ACC112 (cell line): Measurements from ENCODE around the gene ME3.
A peak's percentile ranks its signal among the peaks of the same experiment; 100 is the strongest.

Experiments used
- H2AFZ ChIP-seq: fragments of 200-600 bp; sonication (generic); one replicate; pipeline ENCODE4 v1.6.0; 2017; ENCODE audit warnings: antibody characterized with exemption, low read length; ENCODE audit not compliant: unreplicated experiment
- H3K27ac ChIP-seq: fragments of 200-600 bp; sonication (generic); 2 replicates; pipeline ENCODE4 v1.5.1; 2014; ENCODE audit warnings: low read depth, mild to moderate bottlenecking, antibody characterized with exemption, low read length, moderate library complexity
- H3K27me3 ChIP-seq: fragments of 200-600 bp; sonication (generic); 2 replicates; pipeline ENCODE4 v1.6.1; 2014; ENCODE audit warnings: mild to moderate bottlenecking, antibody characterized with exemption, low read length, moderate library complexity, mixed read lengths; ENCODE audit not compliant: insufficient read depth
- H3K36me3 ChIP-seq: fragments of 200-600 bp; sonication (generic); 2 replicates; pipeline ENCODE4 v1.6.1; 2016; ENCODE audit warnings: mild to moderate bottlenecking, antibody characterized with exemption, low read length, moderate library complexity, mixed read lengths; ENCODE audit not compliant: insufficient read depth
- H3K4me1 ChIP-seq: fragments of 200-600 bp; sonication (generic); one replicate; pipeline ENCODE4 v1.6.1; 2016; ENCODE audit warnings: low read length, mixed read lengths; ENCODE audit not compliant: insufficient read depth, unreplicated experiment, control insufficient read depth
- H3K4me3 ChIP-seq: fragments of 200-600 bp; sonication (generic); 2 replicates; pipeline ENCODE4 v1.5.1; 2014; ENCODE audit warnings: mild to moderate bottlenecking, low read depth, low read length
- H3K79me2 ChIP-seq: fragments of 200-600 bp; sonication (generic); one replicate; pipeline ENCODE4 v1.6.0; 2016; ENCODE audit warnings: low read length; ENCODE audit not compliant: control insufficient read depth, unreplicated experiment, insufficient read depth

ME3 gene

GRCh38 chr11:86491027-86491426, 181.4 kb downstream of the ME3 start:
- Histone ChIP-seq H3K36me3 (peaks cover 7% of the 10 kb centered on the region; the same call in 1 of the 2 replicates), H3K4me3 (no peak overlapping the region), H3K27ac (no peak overlapping the region), H3K79me2 (no peaks in the 10 kb centered on the region), H2AFZ (no peak overlapping the region), H3K4me1 (peaks cover 18% of the 10 kb centered on the region), H3K27me3 (no peaks in the 10 kb centered on the region)

DNA sequence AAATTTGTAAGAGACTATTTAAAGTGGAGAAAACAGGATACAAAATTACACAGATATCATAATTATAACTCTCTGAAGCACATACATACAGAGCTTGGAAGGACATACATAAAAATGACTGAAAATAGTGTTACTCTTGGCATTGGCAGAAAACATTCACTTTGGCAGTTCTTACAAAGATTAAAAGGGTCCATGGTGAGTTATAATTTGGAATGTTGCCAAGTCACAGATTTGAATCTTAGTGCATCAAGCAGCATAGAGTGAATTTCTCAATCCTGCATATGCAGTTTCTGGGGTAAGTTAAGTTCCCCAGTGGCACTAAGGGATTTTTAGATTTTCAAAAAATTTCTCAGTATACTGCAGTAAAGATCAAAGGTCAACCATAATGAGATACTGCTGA, 181.8 kb downstream of the ME3 start:
- Histone ChIP-seq H3K27me3 (no peaks in the 10 kb centered on the region), H3K79me2 (no peaks in the 10 kb centered on the region), H3K27ac (no peak overlapping the region), H2AFZ (no peak overlapping the region), H3K4me1 (peaks cover 22% of the 10 kb centered on the region), H3K36me3 (peaks cover 7% of the 10 kb centered on the region; the same call in 1 of the 2 replicates), H3K4me3 (no peak overlapping the region)

- no peaks in the 10 kb centered on the region for H3K27me3 ChIP-seq
- peaks cover 34% of the 10 kb centered on the region for H3K4me1 ChIP-seq
- H3K79me2 ChIP-seq = no peaks in the 10 kb centered on the region
- H3K36me3 ChIP-seq = peaks cover 7% of the 10 kb centered on the region; the same call in 1 of the 2 replicates
- no peak overlapping the region for H2AFZ ChIP-seq
- H3K27ac ChIP-seq = no peak overlapping the region
- no peak overlapping the region for H3K4me3 ChIP-seq
These were observed 183.0 kb downstream of the ME3 start for GRCh38 chr11:86489442-86489841.

- H3K4me3 ChIP-seq = no peak overlapping the region
- no peak overlapping the region for H2AFZ ChIP-seq
- peaks cover 7% of the 10 kb centered on the region; the same call in 1 of the 2 replicates for H3K36me3 ChIP-seq
- no peaks in the 10 kb centered on the region for H3K79me2 ChIP-seq
- H3K4me1 ChIP-seq = peaks cover 39% of the 10 kb centered on the region
- H3K27me3 ChIP-seq = no peaks in the 10 kb centered on the region
- no peak overlapping the region for H3K27ac ChIP-seq
These were observed 183.9 kb downstream of the ME3 start for GRCh38 chr11:86488553-86488952.

- Histone ChIP-seq H3K27me3 (no peaks in the 10 kb centered on the region), H2AFZ (no peak overlapping the region), H3K27ac (no peak overlapping the region), H3K36me3 (peaks cover 3% of the 10 kb centered on the region; the same call in 1 of the 2 replicates), H3K79me2 (no peaks in the 10 kb centered on the region), H3K4me3 (no peak overlapping the region), H3K4me1 (peaks cover 48% of the 10 kb centered on the region)
These were observed 184.7 kb downstream of the ME3 start for GRCh38 chr11:86487671-86488070.

DNA sequence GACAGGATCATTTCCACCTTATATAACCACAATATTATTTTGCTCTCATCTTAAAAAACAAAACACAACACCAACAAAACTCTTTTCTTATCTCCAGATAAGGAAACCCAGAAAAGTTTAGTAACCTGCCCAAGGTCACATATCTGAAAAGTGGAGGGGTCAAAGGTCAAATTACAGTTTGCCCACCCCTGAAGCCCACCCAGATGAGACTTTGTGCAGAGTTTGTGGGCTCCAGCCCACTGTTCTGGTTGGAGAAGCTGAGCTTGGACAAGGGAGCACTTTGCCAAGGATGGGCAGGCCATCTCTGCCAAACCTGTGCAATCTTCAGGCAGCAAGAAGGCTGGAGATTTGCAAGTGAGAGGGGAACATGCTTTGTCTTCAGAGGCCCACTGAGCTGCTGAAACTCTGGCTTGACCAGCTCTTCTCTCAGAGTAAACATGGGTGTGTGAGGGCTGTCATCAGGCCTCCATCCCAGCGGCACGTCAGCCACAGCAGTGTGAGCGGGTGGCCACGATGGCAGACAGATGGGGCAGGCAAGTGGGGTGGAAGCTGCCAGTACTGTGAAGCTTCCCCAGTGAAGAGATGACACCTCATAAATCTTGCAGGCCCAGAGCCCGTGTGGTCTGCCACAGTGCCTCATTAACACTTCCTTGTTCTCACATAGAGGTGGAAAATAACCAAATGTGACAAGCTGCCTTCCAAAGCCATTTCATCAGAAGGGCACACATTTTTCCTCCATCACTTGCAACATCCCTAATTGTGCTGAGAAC, 186.0 kb downstream of the ME3 start:
- Histone ChIP-seq H3K4me1 (peaks cover 59% of the 10 kb centered on the region), H3K27ac (peak overlapping the region; percentile 96; the same call in 1 of the 2 replicates), H3K79me2 (no peaks in the 10 kb centered on the region), H3K27me3 (no peaks in the 10 kb centered on the region), H3K36me3 (no peaks in the 10 kb centered on the region), H3K4me3 (no peak overlapping the region), H2AFZ (no peak overlapping the region)

DNA sequence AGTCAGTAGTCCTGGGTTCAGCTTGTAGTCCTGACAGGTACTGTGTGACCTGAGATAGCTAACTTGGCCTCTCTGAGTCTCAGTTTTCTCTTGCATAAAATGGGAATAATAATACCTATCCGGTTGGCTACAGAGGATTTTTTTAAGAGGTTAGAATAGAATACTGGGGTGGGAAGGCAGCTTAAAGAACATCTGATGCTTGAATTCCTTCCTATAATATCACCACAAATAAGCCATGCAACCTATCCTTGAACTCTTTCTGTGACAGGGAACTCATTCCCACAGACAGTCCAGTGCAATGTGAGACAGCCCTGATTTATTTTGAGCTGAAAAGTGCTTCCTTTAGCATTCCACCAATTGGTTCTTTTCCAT, 187.6 kb downstream of the ME3 start:
- Histone ChIP-seq H3K27ac (peak overlapping the region; percentile 96), H2AFZ (no peak overlapping the region), H3K27me3 (no peaks in the 10 kb centered on the region), H3K4me3 (0 out of 2 replicates have a peak overlapping the region, but pooled peaks have one; percentile 3), H3K4me1 (peaks cover 52% of the 10 kb centered on the region), H3K36me3 (no peaks in the 10 kb centered on the region), H3K79me2 (no peaks in the 10 kb centered on the region)

- Histone ChIP-seq H3K4me3 (0 out of 2 replicates have a peak overlapping the region, but pooled peaks have one; percentile 3), H3K4me1 (peaks cover 52% of the 10 kb centered on the region), H3K36me3 (no peaks in the 10 kb centered on the region), H2AFZ (no peak overlapping the region), H3K27me3 (no peaks in the 10 kb centered on the region), H3K27ac (peak overlapping the region; percentile 96), H3K79me2 (no peaks in the 10 kb centered on the region)
These were observed 188.2 kb downstream of the ME3 start for GRCh38 chr11:86483940-86484794.

- no peak overlapping the region for H2AFZ ChIP-seq
- peak overlapping the region; percentile 96 for H3K27ac ChIP-seq
- peaks cover 52% of the 10 kb centered on the region for H3K4me1 ChIP-seq
- H3K27me3 ChIP-seq = no peaks in the 10 kb centered on the region
- no peaks in the 10 kb centered on the region for H3K79me2 ChIP-seq
- no peak overlapping the region for H3K4me3 ChIP-seq
- no peaks in the 10 kb centered on the region for H3K36me3 ChIP-seq
These were observed 188.8 kb downstream of the ME3 start for GRCh38 chr11:86483610-86483939.

DNA sequence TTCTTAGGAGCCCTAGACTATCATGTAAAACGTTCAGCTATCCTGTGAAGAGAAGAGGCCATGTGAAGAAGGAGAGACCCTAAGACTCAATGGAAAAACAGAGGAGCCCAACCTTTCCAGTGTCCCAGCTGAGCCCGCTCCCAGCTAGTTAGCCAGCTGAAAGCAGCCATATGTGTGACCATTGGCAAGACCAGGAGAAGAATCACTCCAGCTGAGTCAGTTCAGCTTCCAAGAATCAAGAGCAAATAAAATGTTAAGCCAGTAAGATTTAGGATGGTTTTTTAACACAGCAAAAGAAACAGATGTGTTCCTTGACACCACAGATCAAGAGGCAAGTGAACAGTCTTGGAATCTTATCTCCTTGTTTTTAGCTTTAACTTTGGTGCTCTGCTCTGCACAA, 189.7 kb downstream of the ME3 start:
- Histone ChIP-seq H3K27ac (peak overlapping the region; percentile 96), H2AFZ (no peak overlapping the region), H3K4me3 (no peak overlapping the region), H3K27me3 (no peaks in the 10 kb centered on the region), H3K79me2 (no peaks in the 10 kb centered on the region), H3K36me3 (no peaks in the 10 kb centered on the region), H3K4me1 (peaks cover 60% of the 10 kb centered on the region)
